GM19099 (cell line): ENCODE results near the gene AGAP1.

Experiments
- POLR2A ChIP-seq: IDR thresholded peaks from 3 replicates; pipeline ENCODE4 v1.6.1; 2011; ENCODE audit warnings: low read depth; ENCODE audit not compliant: insufficient read length; ENCODE audit errors: extremely low read depth

The AGAP1 gene

DNA sequence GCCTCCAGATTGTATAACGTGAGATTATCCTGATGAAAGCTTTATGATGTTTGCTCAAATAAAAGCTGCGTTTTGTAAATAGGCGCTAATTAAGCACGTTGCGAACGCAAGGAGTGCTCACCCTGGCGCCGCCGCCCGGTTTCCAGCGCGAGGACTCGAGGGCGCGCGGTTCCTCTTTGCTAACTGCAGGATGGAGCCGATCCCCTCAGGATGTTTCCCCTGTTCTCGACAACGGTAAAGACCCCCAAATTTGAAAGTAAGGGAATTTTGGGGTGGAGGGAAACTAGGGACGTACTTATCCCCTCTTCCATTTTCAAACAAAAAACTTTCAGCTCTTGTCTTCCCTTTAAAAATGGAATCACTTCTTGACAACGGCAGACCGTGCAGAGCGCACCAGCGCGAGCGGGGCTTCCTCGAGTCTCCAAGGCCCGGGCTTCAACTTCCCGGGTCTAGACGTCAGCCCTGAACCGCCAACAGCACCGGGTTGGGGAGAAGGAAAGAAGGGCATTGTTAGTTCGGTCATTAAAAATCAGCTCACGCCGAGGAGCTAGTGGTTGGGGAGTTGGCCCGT is 675.4 kb downstream of the AGAP1 start:
- TF ChIP-seq POLR2A = no peak

DNA sequence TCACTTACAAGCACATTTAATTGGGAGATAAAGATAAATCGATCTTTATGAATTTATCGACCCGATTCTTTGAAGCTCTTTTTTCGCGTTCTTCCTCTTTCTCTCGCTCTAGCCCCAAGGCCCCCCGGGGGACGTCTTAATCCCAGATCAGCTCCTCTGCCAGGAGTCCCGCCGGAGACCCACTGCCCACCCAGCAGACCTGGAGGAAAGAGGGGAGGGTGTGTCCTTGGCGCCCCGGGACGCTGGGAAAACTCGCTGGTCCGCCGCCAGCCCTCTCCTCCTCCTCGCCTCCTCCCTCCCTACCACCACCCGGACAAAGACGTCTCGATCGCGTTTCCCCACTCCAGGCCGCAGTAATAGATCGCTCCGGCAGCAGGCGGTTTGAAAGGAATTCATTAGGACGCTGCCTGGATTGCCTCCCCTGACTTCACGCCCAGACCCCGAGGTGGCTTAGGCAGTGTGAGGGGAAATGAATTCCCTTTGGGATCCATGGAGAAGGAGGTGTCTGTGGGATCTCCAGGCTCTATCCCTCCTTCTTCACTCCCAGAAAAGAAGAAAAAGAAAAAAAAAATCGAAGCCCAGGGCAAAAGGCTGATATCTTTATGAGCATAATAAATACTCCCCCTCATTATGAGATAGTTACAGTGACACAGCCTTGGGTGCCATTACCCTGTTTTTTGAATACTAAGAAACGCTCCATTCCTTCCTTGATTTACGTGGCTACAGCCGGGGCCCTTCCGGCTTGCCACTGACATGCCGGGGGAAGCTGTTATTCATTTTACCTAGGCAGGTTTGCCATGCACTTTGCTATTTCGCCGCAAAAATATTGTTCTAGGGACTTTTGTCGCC is 676.1 kb downstream of the AGAP1 start:
- no peak for TF ChIP-seq POLR2A

- no peak for TF ChIP-seq POLR2A
Measured at GRCh38 chr2:236170590-236171165, 676.8 kb downstream of the AGAP1 start.

GRCh38 chr2:236171181-236171679 is 677.4 kb downstream of the AGAP1 start:
- TF ChIP-seq POLR2A = no peak

- no peak for TF ChIP-seq POLR2A
Measured at GRCh38 chr2:236171680-236172254, 677.9 kb downstream of the AGAP1 start.

GRCh38 chr2:236172255-236173035 is 678.6 kb downstream of the AGAP1 start:
- no peak for TF ChIP-seq POLR2A

DNA sequence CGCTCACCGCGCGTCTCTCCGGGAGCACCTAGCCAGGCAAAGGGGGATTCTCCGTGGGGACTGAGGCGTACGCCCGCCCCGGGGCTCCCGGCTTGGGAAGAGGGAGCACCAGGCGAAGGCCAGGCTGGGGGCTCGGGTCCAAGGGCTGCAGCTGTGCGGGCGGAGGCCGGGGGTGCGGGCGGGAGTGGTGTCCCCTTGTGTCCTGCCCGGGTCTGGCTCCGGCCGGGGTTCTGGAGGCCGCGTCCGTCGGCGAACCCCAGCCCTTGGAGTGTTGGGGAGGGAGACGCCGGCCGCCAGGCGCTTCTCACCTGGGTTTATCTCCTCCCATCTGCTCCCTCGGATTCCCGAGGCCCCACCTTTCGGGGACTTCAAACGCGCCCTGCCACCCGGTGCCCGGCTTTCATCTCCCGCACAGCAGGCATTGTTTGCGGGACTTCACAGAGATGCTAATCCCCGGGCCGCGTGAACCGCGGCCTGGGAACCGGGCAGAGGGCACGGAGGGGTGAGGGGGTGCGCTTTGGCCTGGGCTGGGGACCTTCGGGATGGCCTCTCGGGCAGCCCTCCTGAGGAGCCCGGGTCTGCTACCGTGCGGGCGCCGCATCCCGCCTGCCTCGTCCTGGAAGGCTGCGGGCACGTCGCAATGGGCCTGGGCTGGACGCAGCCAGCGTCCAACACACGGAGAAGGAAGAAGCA is 679.3 kb downstream of the AGAP1 start:
- TF ChIP-seq POLR2A = no peak

DNA sequence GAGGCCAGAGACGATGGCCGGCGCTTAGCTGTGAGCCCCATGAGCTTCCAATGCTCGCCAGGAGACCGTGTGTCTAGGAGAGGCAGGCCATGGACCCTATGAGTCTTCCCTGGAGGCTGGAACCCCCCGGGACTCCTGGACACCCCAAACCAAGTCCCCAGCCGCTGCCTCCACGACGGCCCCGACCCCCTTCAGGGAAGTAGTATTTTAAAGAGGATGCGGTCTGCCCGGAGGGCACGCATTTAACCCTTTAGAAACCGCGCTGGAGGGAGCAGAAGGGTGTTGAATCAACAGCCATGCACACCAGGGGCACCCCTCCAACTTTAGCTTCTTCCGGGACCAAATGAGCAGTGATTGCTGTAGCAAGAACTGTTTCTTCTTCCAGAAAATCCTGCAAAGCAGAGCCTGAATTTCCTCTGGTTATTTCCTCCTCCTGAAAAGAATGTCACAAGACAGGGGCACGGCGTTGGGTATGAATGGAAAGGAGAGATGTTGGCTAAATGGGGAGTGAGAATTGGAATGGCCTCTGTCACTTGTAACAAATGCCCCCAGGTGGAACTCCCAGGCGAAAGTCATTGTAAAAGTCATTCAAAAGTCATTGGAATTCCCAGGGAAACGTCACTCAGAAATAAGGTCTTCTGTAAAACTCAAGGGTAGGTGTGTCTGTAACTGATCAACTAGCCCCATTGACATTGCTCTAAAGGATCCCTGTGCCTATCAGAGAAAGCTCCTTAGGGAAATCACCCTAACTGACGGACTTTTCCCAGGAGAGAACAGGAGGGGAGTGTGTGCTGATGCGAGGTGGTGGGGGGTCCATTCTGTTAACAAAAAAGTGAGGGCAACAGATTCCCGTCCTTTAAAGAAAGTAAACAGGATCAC is 680.1 kb downstream of the AGAP1 start:
- TF ChIP-seq POLR2A = no peak

DNA sequence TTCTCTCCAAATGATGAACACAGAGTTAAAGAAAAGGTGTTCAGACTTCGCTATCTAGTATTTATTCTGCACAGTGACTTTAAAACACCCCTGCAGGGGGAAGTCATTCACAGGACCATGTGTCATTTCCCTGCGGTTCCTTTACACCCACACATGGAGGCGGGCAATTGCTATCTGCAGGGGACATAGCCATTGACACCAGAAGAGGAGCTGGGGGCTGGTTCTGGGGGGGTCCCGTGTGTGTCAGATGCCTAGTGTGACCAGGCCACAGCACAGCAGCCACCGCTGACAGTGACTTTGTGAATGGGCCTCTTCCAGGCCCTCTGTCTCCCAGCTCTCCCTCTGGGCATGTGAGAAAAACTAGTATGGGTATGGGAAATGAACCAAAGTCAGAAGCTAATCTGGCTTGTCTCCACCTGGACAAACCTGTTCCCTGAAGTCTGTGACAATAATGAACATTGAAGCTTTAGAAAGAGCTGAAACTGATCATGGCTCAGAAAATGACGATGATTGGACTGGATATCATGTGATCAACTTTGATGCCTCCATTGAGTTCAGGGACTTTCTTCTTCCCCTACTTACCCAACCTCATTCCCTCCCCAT is 681.8 kb downstream of the AGAP1 start:
- TF ChIP-seq POLR2A = no peak

- TF ChIP-seq POLR2A = no peak
Measured at GRCh38 chr2:236176417-236176816, 682.6 kb downstream of the AGAP1 start.

DNA sequence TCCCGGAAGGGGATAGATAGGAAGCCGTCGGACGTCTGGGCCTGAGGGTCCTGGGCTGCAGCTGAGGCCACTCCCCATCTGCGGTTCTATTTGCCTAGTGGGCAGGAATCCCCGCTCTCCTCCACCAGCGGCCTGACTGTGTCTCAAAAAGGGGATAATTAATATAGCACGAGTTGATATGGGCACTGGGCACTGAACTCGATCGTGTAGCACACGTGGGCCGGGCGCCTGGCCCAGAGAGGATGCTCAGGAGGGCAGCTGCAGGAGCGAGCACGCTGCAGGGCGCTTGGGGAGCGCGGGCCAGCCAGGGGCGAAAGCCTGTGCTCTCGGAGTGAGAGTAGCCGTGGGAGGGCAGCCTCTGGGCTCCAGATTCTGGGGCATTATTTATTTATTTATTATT is 683.1 kb downstream of the AGAP1 start:
- no peak for TF ChIP-seq POLR2A

- TF ChIP-seq POLR2A = no peak
Measured at GRCh38 chr2:236177604-236177966, 683.7 kb downstream of the AGAP1 start.

- TF ChIP-seq POLR2A = no peak
Measured at GRCh38 chr2:236177967-236178889, 684.4 kb downstream of the AGAP1 start.

- no peak for TF ChIP-seq POLR2A
Measured at GRCh38 chr2:236178890-236179235, 685.0 kb downstream of the AGAP1 start.
